GM12864 (cell line): ENCODE results near the gene GABRD.

Experiments used
- DNase-seq: peaks from one replicate; pipeline ENCODE4 v3.0.0-alpha.2; 2011; ENCODE audit warnings: low read depth
- H3K4me3 ChIP-seq: 2 replicates; pipeline ENCODE4 v1.5.1; 2011; ENCODE audit warnings: mild to moderate bottlenecking, low read depth, low read length, control low read depth
- TF ChIP-seq, protein P1 (sequence below): IDR thresholded peaks from 2 replicates; pipeline ENCODE4 v1.5.1; 2011; ENCODE audit warnings: low read depth, mild to moderate bottlenecking, moderate library complexity, low read length, control low read depth, inconsistent platforms; ENCODE audit errors: missing control alignments

Gene GABRD

DNA sequence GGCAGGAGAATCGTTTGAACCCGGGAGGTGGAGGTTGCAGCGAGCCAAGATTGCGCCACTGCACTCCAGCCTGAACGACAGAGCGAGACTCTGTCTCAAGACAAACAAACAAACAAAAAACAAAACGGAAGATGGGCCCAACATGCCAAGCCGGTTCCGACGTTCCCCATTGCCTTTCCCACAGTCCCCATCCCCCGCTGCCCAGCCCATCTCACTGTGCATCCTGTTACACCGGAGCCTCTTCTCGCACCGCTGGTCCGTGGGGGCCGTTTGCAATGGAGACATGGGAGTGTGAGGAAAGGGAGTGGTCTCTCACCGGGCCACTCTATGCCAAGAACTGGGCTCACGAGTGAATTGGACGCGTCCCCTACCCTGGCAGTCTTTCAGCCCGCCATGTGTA, 14.3 kb upstream of the GABRD start:
- H3K4me3 ChIP-seq: no peak overlapping the region
- no peak for DNase-seq
- TF ChIP-seq, protein P1, sequence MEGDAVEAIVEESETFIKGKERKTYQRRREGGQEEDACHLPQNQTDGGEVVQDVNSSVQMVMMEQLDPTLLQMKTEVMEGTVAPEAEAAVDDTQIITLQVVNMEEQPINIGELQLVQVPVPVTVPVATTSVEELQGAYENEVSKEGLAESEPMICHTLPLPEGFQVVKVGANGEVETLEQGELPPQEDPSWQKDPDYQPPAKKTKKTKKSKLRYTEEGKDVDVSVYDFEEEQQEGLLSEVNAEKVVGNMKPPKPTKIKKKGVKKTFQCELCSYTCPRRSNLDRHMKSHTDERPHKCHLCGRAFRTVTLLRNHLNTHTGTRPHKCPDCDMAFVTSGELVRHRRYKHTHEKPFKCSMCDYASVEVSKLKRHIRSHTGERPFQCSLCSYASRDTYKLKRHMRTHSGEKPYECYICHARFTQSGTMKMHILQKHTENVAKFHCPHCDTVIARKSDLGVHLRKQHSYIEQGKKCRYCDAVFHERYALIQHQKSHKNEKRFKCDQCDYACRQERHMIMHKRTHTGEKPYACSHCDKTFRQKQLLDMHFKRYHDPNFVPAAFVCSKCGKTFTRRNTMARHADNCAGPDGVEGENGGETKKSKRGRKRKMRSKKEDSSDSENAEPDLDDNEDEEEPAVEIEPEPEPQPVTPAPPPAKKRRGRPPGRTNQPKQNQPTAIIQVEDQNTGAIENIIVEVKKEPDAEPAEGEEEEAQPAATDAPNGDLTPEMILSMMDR: no peak

DNA sequence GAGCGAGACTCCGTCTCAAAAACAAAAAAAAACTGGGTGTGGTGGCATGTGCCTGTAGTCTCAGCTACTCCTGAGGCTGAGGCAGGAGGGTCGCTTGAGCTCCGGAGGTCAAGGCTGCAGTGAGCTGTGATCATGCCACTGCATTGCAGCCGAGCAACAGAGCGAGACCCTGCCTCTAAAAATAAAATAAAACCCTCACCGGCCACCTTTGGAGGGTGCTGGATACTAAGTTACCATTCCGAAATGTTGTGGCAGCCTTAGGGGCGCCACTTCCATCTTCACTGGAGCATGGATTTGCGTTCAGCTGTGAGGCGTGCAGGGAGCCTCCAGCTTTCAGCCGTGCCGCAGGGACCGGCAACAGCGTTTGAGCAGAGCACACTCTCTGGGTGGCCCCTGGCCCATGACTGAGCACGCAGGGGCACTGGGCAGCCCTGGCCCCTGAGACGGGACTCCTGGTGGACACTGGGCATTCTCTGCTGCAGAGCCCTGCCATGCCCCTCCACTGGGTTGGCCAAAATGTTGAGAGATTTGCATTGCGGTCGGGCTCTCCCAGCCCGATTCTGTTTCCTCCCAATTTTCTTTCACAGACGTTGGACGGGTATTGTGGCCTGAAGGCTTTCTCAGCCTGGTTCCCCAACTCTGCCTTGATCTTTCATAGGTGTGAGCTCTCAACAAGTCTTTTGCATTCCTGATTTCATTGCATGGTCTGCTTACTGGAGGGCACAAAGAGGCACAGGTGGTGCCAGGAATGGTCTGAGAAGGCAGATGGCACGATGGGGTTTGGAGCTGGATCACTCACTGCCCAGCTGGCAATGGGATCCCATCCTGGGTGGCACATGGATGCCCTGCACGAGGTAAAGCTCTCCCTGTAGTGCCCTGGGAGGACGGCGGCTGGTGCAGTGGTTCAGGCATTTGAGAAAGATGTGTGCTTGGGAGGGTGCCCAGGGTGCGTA, 9.8 kb upstream of the GABRD start:
- DNase-seq: no peak
- TF ChIP-seq, protein P1: no peak
- no peak overlapping the region for H3K4me3 ChIP-seq

DNA sequence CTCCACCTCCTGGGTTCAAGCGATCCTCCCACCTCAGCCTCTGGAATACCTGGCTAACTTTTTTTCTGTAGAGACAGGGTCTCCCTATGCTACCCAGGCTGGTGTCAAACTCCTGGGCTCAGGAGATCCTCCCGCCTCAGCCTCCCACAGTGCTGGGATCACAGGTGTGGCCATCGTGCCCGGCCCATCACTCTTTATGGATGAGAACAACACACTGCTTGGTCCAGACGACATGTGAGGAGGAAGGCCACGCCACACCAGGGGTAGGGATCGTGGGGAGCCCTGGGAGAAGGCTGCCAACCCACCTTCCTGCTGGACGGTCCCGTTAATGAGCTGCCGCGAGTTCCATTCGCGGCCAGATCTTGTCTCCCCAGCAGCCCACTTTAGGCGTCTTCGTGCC, 5.0 kb upstream of the GABRD start:
- DNase-seq: no peak
- TF ChIP-seq, protein P1: no peak
- no peak overlapping the region for H3K4me3 ChIP-seq

DNA sequence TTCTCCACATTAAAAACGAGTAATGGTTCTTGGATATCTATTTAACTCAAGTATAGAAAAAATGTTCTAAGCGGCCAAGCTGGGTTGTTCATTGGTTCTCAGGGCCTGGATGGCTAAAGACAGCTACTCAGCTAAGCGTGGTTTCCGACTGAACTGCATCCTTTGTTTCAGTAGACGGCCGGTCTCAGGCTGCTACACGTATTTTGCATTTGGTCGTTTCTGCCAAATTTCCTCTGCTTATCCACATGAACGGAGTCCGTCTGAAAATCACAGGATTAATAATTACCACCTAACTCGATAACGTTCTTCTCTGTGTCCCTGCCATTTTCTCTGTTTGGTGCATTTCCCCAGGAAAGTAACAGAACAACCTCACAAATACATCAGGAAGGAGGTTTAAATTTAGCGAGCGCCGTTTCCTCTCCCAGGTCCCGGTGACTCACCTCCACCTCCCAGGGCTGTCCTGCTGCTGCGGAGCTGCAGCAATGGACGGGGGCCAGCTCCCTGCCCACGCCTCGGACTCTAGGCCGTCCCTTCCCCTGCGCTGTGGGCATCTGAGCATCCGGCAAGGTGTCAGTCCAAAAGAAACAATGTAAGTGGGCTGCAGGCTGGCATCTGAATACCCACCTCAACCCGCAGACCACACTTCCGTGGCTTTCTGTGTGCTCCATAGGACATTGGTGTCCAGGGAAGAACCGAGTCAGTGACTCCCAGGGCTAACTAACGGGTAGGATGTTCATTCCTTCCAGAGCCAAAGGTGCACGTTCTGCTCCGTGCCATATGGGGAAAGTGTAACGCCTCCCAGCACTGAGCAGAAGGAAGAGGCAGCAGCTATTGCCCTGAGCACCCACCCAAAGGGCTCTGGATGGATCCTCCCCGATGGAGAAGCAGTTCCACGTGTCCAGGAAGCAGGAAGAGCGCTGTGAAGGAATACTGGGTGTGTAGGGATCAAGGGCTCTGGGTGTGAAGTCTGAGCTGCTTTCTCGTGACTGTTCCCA, 4.1 kb upstream of the GABRD start:
- TF ChIP-seq, protein P1: no peak
- DNase-seq: no peak

DNA sequence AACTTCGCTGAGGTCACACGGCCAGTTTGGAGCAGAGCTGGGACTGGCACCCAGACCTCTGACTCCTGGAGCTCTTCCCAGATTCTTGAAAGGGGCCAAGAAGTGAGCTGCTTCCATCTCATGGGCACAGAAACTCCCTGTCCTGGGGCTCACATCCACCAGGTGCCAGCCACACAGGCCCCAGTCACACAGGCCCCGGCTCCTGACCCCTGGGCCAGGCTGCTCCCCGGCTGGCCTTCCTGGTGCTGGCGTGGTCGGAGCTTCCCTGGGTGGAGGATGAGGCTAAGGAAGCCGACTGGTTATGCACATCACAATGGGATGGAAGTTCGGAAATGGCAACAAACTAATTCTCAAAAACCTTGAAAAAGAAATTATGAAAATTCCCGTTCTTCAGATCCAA, 3.0 kb upstream of the GABRD start:
- TF ChIP-seq, protein P1: no peak
- DNase-seq: no peak
- H3K4me3 ChIP-seq: no peak overlapping the region

More for the DNA sequence above, 4.1 kb upstream of the GABRD start:
- H3K4me3 ChIP-seq: no peak overlapping the region

DNA sequence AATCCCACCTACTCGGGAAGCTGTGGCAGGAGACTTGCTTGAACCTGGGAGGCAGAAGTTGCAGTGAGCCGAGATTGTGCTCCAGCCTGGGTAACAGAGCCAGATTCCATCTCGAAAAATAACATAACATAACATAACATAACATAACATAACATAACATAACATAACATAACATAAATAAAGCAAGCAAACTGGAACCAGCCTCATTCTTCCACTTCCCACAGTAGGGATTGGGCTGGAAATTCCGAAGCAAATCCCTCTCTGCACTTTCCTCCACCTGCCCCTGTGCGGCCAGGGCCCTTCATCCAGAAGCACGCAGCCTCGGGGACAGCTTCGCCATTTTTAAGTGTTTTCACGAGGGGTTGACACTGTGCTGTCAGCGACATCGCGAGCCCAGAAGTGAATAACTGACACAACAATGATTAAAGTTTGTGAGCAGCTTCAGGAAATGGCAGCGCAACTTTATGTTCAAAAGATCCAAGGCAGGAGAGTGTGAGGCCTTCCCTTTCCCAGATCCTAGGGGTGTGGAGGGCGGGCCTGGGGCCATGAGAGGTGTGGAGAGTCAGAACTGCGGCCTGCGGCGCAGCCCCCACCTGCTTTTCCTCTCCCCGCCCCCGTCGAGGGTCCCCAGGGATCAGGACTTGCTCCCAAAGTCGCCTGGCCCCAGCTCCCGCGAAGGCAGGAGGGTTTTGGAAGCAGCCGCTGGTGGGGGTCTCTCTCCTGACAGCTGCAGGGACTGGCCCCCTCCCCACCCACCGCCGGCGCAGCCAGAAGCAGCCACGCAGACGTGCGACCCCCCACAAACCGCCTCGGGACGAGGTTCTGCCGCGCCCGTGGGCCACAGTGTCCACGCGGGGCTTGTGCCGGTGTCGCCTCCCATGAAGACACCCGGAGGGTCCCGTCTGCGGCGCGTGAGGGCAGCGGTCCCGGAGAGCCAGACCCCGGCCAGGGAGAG, 651 bp upstream of the GABRD start:
- DNase-seq: no peak
- TF ChIP-seq, protein P1: no peak
- no peak overlapping the region for H3K4me3 ChIP-seq
